H9 (cell line): ENCODE data around the gene ANKFY1. TPM values are rescaled to one million over a fixed set of nuclear protein-coding genes. Genes with fewer than 3 reads are reported as not detected.

Experiments
- DNase-seq: peaks from one replicate; pipeline ENCODE4 v3.0.0-alpha.2; 2017
- H2AFZ ChIP-seq: one replicate; pipeline ENCODE4 v1.6.1; 2013; ENCODE audit warnings: mild to moderate bottlenecking, low read length, control low read depth, moderate library complexity
- H2AK5ac ChIP-seq: 2 replicates; pipeline ENCODE4 v1.6.1; 2013; ENCODE audit warnings: low read length, control low read depth, mixed read lengths; ENCODE audit not compliant: insufficient read length
- H2BK120ac ChIP-seq: one replicate; pipeline ENCODE4 v1.6.1; 2013; ENCODE audit warnings: low read depth, mild to moderate bottlenecking, low read length, control low read depth, inconsistent platforms; ENCODE audit not compliant: poor library complexity, severe bottlenecking
- H2BK12ac ChIP-seq: 2 replicates; pipeline ENCODE4 v1.6.1; 2013; ENCODE audit warnings: low read length, control low read depth, mixed read lengths, low read depth; ENCODE audit not compliant: insufficient read length
- H2BK15ac ChIP-seq: 2 replicates; pipeline ENCODE4 v1.6.1; 2013; ENCODE audit warnings: low read depth, low read length, control low read depth
- H2BK20ac ChIP-seq: one replicate; pipeline ENCODE4 v1.6.1; 2013; ENCODE audit warnings: low read depth, mild to moderate bottlenecking, low read length, control low read depth, inconsistent platforms; ENCODE audit not compliant: poor library complexity, severe bottlenecking
- H2BK5ac ChIP-seq: 2 replicates; pipeline ENCODE4 v1.6.1; 2013; ENCODE audit warnings: low read length, control low read depth, mixed read lengths; ENCODE audit not compliant: insufficient read length
- H3K14ac ChIP-seq: 2 replicates; pipeline ENCODE4 v1.6.1; 2013; ENCODE audit warnings: low read length, control low read depth; ENCODE audit not compliant: insufficient read depth
- H3K18ac ChIP-seq: 2 replicates; pipeline ENCODE4 v1.6.1; 2013; ENCODE audit warnings: low read depth, mild to moderate bottlenecking, mixed read lengths, low read length, control low read depth; ENCODE audit not compliant: insufficient read length
- H3K23ac ChIP-seq: 2 replicates; pipeline ENCODE4 v1.6.1; 2013; ENCODE audit warnings: low read length, control low read depth, mixed read lengths, low read depth; ENCODE audit not compliant: insufficient read length
- H3K23me2 ChIP-seq: 2 replicates; pipeline ENCODE4 v1.6.1; 2013; ENCODE audit warnings: low read depth, mild to moderate bottlenecking, mixed read lengths, low read length, control low read depth; ENCODE audit not compliant: insufficient read length, poor library complexity, severe bottlenecking
- H3K27ac ChIP-seq: 2 replicates; pipeline ENCODE4 v1.5.1; 2013; ENCODE audit warnings: low read length, control low read depth, mixed read lengths, low read depth; ENCODE audit not compliant: insufficient read length
- H3K27me3 ChIP-seq: 2 replicates; pipeline ENCODE4 v1.6.1; 2013; ENCODE audit warnings: low read length, control low read depth, inconsistent platforms; ENCODE audit not compliant: insufficient read depth
- H3K4ac ChIP-seq: 2 replicates; pipeline ENCODE4 v1.6.1; 2013; ENCODE audit warnings: low read depth, mild to moderate bottlenecking, control low read depth, inconsistent platforms, low read length, moderate library complexity
- H3K4me1 ChIP-seq: 2 replicates; pipeline ENCODE4 v1.6.1; 2013; ENCODE audit warnings: low read length, control low read depth, inconsistent platforms; ENCODE audit not compliant: insufficient read depth
- H3K4me2 ChIP-seq: 2 replicates; pipeline ENCODE4 v1.6.1; 2013; ENCODE audit warnings: low read length, control low read depth, mixed read lengths; ENCODE audit not compliant: insufficient read length, insufficient read depth
- H3K56ac ChIP-seq: 2 replicates; pipeline ENCODE4 v1.6.1; 2013; ENCODE audit warnings: low read depth, mild to moderate bottlenecking, mixed read lengths, low read length, control low read depth; ENCODE audit not compliant: insufficient read length
- H3K79me1 ChIP-seq: 2 replicates; pipeline ENCODE4 v1.6.1; 2013; ENCODE audit warnings: low read depth, mild to moderate bottlenecking, moderate library complexity, low read length, control low read depth, inconsistent platforms; ENCODE audit not compliant: insufficient read depth, poor library complexity, severe bottlenecking
- H3K79me2 ChIP-seq: 2 replicates; pipeline ENCODE4 v1.6.1; 2013; ENCODE audit warnings: low read length, control low read depth, inconsistent platforms; ENCODE audit not compliant: insufficient read depth
- H3K9ac ChIP-seq: 2 replicates; pipeline ENCODE4 v1.6.1; 2013; ENCODE audit warnings: low read length, control low read depth, mixed read lengths; ENCODE audit not compliant: insufficient read length; ENCODE audit errors: extremely low read depth
- H3K9me3 ChIP-seq: one replicate; pipeline ENCODE4 v1.6.1; 2013; ENCODE audit warnings: low read depth, low read length, inconsistent platforms; ENCODE audit not compliant: control insufficient read depth
- H3T11ph ChIP-seq: one replicate; pipeline ENCODE4 v1.6.1; 2013; ENCODE audit warnings: mild to moderate bottlenecking, low read length, control low read depth, inconsistent platforms
- H4K20me1 ChIP-seq: one replicate; pipeline ENCODE4 v1.6.1; 2013; ENCODE audit not compliant: control insufficient read depth, insufficient read length, insufficient read depth
- H4K5ac ChIP-seq: 2 replicates; pipeline ENCODE4 v1.6.1; 2013; ENCODE audit warnings: low read depth, mild to moderate bottlenecking, mixed read lengths, low read length, control low read depth; ENCODE audit not compliant: insufficient read length
- H4K8ac ChIP-seq: replicated peaks from 2 replicates; pipeline ENCODE4 v1.6.1; 2013; ENCODE audit warnings: low read length, control low read depth, mixed read lengths, low read depth; ENCODE audit not compliant: insufficient read length
- H4K91ac ChIP-seq: 2 replicates; pipeline ENCODE4 v1.6.1; 2013; ENCODE audit warnings: low read depth, mild to moderate bottlenecking, moderate library complexity, mixed read lengths, low read length, control low read depth; ENCODE audit not compliant: insufficient read length
- H3K27ac Mint-ChIP-seq, 3 experiments: 2 replicates in 2 of 3; 3 replicates in 1 of 3; pipeline ENCODE4 v1.8.0; 2020 to 2021; ENCODE audit warnings: mixed read lengths in 3 of 3, mild to moderate bottlenecking in 1 of 3, moderate library complexity in 1 of 3
- H3K27me3 Mint-ChIP-seq: 2 replicates; pipeline ENCODE4 v1.8.0; 2021; ENCODE audit warnings: low read depth, mild to moderate bottlenecking, moderate library complexity, mixed read lengths
- H3K36me3 Mint-ChIP-seq, 3 experiments: 2 replicates in 2 of 3; 3 replicates in 1 of 3; pipeline ENCODE4 v1.8.0; 2020 to 2021; ENCODE audit warnings: low read depth in 3 of 3, mixed read lengths in 3 of 3; ENCODE audit not compliant: insufficient read depth in 1 of 3
- H3K4me1 Mint-ChIP-seq, 2 experiments: 2 replicates each; pipeline ENCODE4 v1.8.0; 2020; ENCODE audit warnings: mixed read lengths in 2 of 2
- H3K4me3 Mint-ChIP-seq, 2 experiments: 2 replicates in 1 of 2; 3 replicates in 1 of 2; pipeline ENCODE4 v1.8.0; 2020 to 2021; ENCODE audit warnings: mild to moderate bottlenecking in 2 of 2, mixed read lengths in 2 of 2, moderate library complexity in 1 of 2
- H3K9me3 Mint-ChIP-seq, 2 experiments: 2 replicates in 1 of 2; 3 replicates in 1 of 2; pipeline ENCODE4 v1.8.0; 2020; ENCODE audit warnings: mild to moderate bottlenecking in 2 of 2, mixed read lengths in 2 of 2, moderate library complexity in 1 of 2
- WGBS: extraction: QIAGEN DNeasy Blood & Tissue Kit; methylation state at CpG from one replicate; pipeline ENCODE4 v1.1.7; 2013; ENCODE audit warnings: missing lambda C conversion rate, low lambda C conversion rate, mixed read lengths; ENCODE audit not compliant: insufficient read length; ENCODE audit errors: extremely low coverage; 5-methylcytosine and 5-hydroxymethylcytosine counted together
- total RNA-seq: library from RNA; stranded (reverse); gene quantifications from 2 replicates; pipeline ENCODE4 v1.2.1, GENCODE V29; 2021
- TF ChIP-seq, protein P1 (sequence below): fragments of 200-600 bp; sonication (generic); conservative IDR thresholded peaks from 3 replicates; pipeline ENCODE4 v1.8.0; 2021; ENCODE audit warnings: antibody characterized with exemption, mild to moderate bottlenecking

Gene ANKFY1
- total RNA-seq, 1 experiment from 2014 or later: 51.9 TPM

DNA sequence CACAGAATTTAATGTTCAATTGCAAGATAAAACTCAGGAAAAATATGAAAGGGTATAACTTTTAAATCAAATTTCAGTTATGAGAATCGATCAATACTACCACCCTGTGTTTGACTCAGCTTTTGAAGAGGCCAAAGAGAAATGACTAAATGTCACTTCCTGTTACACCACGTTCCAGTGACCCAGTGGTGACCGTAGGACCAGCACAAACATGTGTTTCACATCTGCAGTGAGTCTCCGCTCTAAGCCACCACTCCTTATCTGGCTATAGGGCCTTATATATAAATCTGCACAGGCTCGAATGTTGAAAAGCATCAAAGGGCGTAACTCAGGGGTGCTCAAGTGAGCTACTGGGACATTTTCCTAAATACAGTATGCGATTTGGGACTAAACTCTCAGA is 84.7 kb downstream of the ANKFY1 start:
- H3K27ac Mint-ChIP-seq: no peak overlapping the region
- Histone ChIP-seq H3K4me1 (no peaks in the 10 kb centered on the region), H3K27ac (no peak overlapping the region), H3K18ac (no peak overlapping the region), H2BK5ac (no peak overlapping the region), H3T11ph (no peak overlapping the region), H4K5ac (no peak overlapping the region), H3K27me3 (no peaks in the 10 kb centered on the region), H2BK20ac (no peak overlapping the region), H3K23ac (no peak overlapping the region), H3K9me3 (no peaks in the 10 kb centered on the region), H4K20me1 (no peaks in the 10 kb centered on the region), H2BK12ac (no peak overlapping the region), H3K56ac (no peak overlapping the region), H3K79me2 (no peaks in the 10 kb centered on the region), H2BK120ac (no peak overlapping the region), H3K9ac (no peak overlapping the region), H2BK15ac (no peak overlapping the region), H3K23me2 (no peaks in the 10 kb centered on the region), H3K14ac (no peak overlapping the region), H3K4me2 (no peak overlapping the region), H2AFZ (no peak overlapping the region), H3K4ac (no peak overlapping the region), H4K91ac (no peak overlapping the region), H2AK5ac (no peak overlapping the region), H3K79me1 (no peaks in the 10 kb centered on the region), H4K8ac (no peak overlapping the region)
- no peak overlapping the region for H3K4me3 Mint-ChIP-seq
- H3K27me3 Mint-ChIP-seq: no peaks in the 10 kb centered on the region
- H3K4me1 Mint-ChIP-seq: no peaks in the 10 kb centered on the region
- TF ChIP-seq, protein P1, sequence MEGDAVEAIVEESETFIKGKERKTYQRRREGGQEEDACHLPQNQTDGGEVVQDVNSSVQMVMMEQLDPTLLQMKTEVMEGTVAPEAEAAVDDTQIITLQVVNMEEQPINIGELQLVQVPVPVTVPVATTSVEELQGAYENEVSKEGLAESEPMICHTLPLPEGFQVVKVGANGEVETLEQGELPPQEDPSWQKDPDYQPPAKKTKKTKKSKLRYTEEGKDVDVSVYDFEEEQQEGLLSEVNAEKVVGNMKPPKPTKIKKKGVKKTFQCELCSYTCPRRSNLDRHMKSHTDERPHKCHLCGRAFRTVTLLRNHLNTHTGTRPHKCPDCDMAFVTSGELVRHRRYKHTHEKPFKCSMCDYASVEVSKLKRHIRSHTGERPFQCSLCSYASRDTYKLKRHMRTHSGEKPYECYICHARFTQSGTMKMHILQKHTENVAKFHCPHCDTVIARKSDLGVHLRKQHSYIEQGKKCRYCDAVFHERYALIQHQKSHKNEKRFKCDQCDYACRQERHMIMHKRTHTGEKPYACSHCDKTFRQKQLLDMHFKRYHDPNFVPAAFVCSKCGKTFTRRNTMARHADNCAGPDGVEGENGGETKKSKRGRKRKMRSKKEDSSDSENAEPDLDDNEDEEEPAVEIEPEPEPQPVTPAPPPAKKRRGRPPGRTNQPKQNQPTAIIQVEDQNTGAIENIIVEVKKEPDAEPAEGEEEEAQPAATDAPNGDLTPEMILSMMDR: no peak
- H3K36me3 Mint-ChIP-seq: peaks cover 53 to 95% (median 89%) of the 10 kb centered on the region in 3 experiments; a peak in 6 of 7 replicates
- whole genome bisulfite sequencing: no CpG with 5 or more reads among the region's 7 CpGs
- DNase-seq: no peak
- H3K9me3 Mint-ChIP-seq: no peaks in the 10 kb centered on the region
